Measurements from ENCODE around the gene CCDC85C. TPM values are rescaled to one million over a fixed set of nuclear protein-coding genes. Genes with fewer than 3 reads are reported as not detected.

The CCDC85C gene
- total RNA-seq, 1 experiment from 2014 or later, result 33.2 TPM

DNA sequence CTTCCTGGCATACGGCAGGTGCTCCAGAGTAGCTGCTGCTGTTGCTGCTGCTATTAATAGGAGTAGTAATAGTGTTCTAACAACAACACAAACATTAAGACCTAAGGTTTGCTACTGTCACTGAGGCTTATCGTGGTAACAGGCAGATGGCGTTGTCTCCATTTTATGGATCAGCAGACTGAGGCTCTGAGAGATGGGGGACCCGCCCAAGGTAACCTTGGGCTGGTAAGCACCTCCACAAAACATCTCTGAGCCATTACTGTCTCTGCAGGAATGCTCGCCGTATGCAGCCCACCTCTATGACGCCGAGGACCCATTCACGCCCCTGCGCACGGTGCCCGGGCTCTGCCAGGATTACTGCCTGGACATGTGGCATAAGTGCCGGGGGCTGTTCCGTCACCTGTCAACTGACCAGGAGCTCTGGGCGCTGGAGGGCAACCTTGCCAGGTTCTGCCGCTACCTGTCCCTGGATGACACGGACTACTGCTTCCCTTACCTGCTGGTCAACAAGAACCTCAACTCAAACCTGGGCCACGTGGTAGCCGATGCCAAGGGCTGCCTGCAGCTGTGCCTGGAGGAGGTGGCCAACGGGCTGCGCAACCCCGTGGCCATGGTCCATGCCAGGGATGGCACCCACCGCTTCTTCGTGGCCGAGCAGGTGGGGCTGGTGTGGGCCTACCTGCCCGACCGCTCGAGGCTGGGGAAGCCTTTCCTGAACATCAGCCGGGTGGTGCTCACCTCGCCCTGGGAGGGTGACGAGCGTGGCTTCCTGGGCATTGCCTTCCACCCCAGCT lies 48.1 kb upstream of the CCDC85C start:
- no peak overlapping the region for H3T11ph ChIP-seq (ENCODE audit: low read length)
- H3K9me3 ChIP-seq (ENCODE audit: control insufficient read depth, low read depth, low read length), result no peaks in the 10 kb centered on the region
- no peaks in the 10 kb centered on the region for H3K79me1 ChIP-seq (ENCODE audit: insufficient read depth, low read depth, low read length, poor library complexity, severe bottlenecking)
- H3K4me2 ChIP-seq (ENCODE audit: insufficient read depth, insufficient read length, low read length), result no peak overlapping the region
- no peaks in the 10 kb centered on the region for H3K9me3 Mint-ChIP-seq
- no peak overlapping the region for H2AK5ac ChIP-seq (ENCODE audit: insufficient read length, low read length)
- no peak overlapping the region for H3K14ac ChIP-seq (ENCODE audit: insufficient read depth, low read length)
- WGBS (ENCODE audit: extremely low coverage, insufficient read length, low lambda C conversion rate), result no CpG with 5 or more reads among the region's 32 CpGs
- no peak overlapping the region for H3K23ac ChIP-seq (ENCODE audit: insufficient read length, low read depth, low read length)
- no peak overlapping the region for H2BK120ac ChIP-seq (ENCODE audit: low read depth, low read length, poor library complexity, severe bottlenecking)
- peaks cover 0 to 7% of the 10 kb centered on the region in 2 experiments; a peak in 2 of 4 replicates for H3K4me1 Mint-ChIP-seq
- H3K18ac ChIP-seq (ENCODE audit: insufficient read length, low read depth, low read length), result no peak overlapping the region
- no peak overlapping the region for H3K4ac ChIP-seq (ENCODE audit: low read depth, low read length)
- no peaks in the 10 kb centered on the region for H3K36me3 Mint-ChIP-seq (ENCODE audit: insufficient read depth in 1 of 3, low read depth in 3 of 3)
- H4K5ac ChIP-seq (ENCODE audit: insufficient read length, low read depth, low read length), result no peak overlapping the region
- TF ChIP-seq, protein P1, sequence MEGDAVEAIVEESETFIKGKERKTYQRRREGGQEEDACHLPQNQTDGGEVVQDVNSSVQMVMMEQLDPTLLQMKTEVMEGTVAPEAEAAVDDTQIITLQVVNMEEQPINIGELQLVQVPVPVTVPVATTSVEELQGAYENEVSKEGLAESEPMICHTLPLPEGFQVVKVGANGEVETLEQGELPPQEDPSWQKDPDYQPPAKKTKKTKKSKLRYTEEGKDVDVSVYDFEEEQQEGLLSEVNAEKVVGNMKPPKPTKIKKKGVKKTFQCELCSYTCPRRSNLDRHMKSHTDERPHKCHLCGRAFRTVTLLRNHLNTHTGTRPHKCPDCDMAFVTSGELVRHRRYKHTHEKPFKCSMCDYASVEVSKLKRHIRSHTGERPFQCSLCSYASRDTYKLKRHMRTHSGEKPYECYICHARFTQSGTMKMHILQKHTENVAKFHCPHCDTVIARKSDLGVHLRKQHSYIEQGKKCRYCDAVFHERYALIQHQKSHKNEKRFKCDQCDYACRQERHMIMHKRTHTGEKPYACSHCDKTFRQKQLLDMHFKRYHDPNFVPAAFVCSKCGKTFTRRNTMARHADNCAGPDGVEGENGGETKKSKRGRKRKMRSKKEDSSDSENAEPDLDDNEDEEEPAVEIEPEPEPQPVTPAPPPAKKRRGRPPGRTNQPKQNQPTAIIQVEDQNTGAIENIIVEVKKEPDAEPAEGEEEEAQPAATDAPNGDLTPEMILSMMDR (conservative IDR thresholded peaks at IDR 0.05), result no peak
- no peaks in the 10 kb centered on the region for H3K23me2 ChIP-seq (ENCODE audit: insufficient read length, low read depth, low read length, poor library complexity, severe bottlenecking)
- no peak overlapping the region for H3K9ac ChIP-seq (ENCODE audit: extremely low read depth, insufficient read length, low read length)
- H2BK12ac ChIP-seq (ENCODE audit: insufficient read length, low read depth, low read length), result no peak overlapping the region
- no peak overlapping the region for H4K8ac ChIP-seq (replicated peaks; ENCODE audit: insufficient read length, low read depth, low read length)
- H3K56ac ChIP-seq (ENCODE audit: insufficient read length, low read depth, low read length), result no peak overlapping the region
- H4K20me1 ChIP-seq (ENCODE audit: control insufficient read depth, insufficient read depth, insufficient read length), result no peaks in the 10 kb centered on the region
- no peak overlapping the region for H4K91ac ChIP-seq (ENCODE audit: insufficient read length, low read depth, low read length)
- no peaks in the 10 kb centered on the region for H3K4me1 ChIP-seq (ENCODE audit: insufficient read depth, low read length)
- H2BK5ac ChIP-seq (ENCODE audit: insufficient read length, low read length), result no peak overlapping the region
- no peaks in the 10 kb centered on the region for H3K79me2 ChIP-seq (ENCODE audit: insufficient read depth, low read length)
- H3K27me3 ChIP-seq (ENCODE audit: insufficient read depth, low read length), result no peaks in the 10 kb centered on the region
- H3K27ac Mint-ChIP-seq, result no peak overlapping the region
- peaks cover 9% of the 10 kb centered on the region for H3K27me3 Mint-ChIP-seq (ENCODE audit: low read depth)
- H2BK20ac ChIP-seq (ENCODE audit: low read depth, low read length, poor library complexity, severe bottlenecking), result no peak overlapping the region
- H3K27ac ChIP-seq (ENCODE audit: insufficient read length, low read depth, low read length), result no peak overlapping the region
- DNase-seq, result no peak
- no peak overlapping the region for H3K4me3 Mint-ChIP-seq
- no peak overlapping the region for H2AFZ ChIP-seq (ENCODE audit: low read length)
- no peak overlapping the region for H2BK15ac ChIP-seq (ENCODE audit: low read depth, low read length)
